Measurements from ENCODE around the gene POLG. TPM values are rescaled to one million over a fixed set of nuclear protein-coding genes. Genes with fewer than 3 reads are reported as not detected.

The POLG gene
- total RNA-seq, 1 donor from 2014 or later, result 131 TPM

- Mint-ChIP-seq H3K36me3 (ENCODE audit: low read depth) (no peaks in the 10 kb centered on the region), H3K9me3 (no peaks in the 10 kb centered on the region), H3K27me3 (ENCODE audit: low read depth) (peaks cover 83% of the 10 kb centered on the region), H3K4me1 (ENCODE audit: low read depth) (no peaks in the 10 kb centered on the region), H3K4me3 (ENCODE audit: low read depth) (no peak overlapping the region), H3K27ac (no peak overlapping the region)
- no peak for DNase-seq (ENCODE audit: low spot score)
- intact Hi-C loops (cut with micrococcal nuclease), result no loop called here
Observed at GRCh38 chr15:89375093-89376005, 40.7 kb upstream of the POLG start.

GRCh38 chr15:89374086-89374981 lies 39.7 kb upstream of the POLG start:
- Mint-ChIP-seq H3K4me3 (ENCODE audit: low read depth) (no peak overlapping the region), H3K36me3 (ENCODE audit: low read depth) (no peaks in the 10 kb centered on the region), H3K27ac (no peak overlapping the region), H3K9me3 (no peaks in the 10 kb centered on the region), H3K4me1 (ENCODE audit: low read depth) (no peaks in the 10 kb centered on the region), H3K27me3 (ENCODE audit: low read depth) (peaks cover 83% of the 10 kb centered on the region)
- intact Hi-C loops (cut with micrococcal nuclease), result no loop called here
- no peak for DNase-seq (ENCODE audit: low spot score)

DNA sequence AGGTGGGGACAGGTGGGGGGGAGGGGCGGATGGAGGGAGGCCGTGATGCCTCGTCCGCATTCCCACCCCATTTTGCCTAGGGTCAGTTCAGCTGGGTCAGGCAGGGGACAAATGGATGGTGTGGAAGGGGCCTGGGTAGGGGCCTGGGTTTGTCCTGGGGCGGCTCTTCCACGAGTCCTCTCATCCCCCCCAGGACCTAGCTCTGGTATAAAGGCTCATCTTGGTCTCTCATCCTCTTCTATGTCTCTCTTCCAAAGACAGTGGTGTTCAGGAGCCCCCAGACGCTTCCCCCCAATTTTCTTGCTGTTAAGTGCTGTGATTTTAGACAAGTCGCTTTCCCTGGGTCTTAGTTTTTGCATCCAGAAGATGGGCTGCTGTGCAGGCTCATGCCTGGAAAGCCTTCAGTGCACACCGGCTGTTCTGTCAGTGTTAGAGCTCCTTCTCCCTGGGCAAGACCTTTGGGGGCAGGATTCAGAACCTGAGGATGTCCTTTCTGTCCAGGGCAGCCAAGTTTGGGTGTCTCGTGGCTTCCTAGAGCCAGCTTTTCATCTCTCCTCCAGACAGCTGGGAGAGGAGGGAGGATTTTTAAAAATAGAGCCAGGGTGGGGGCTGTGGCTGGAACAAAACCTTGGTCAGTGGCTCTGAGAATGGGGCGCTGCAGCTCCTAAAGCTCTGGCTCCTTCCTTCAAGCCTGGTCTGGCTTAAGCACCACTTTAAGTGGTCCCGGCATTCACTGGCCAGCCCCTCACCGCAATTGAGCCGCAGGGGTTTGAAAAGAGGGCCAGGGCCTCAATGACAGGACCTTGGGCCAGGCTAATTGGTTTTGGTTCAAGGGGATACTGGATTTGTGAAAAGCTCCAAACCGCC lies 37.7 kb upstream of the POLG start:
- H3K27ac Mint-ChIP-seq, result no peak overlapping the region

GRCh38 chr15:89371228-89372044 lies 36.8 kb upstream of the POLG start:
- no peaks in the 10 kb centered on the region for H3K36me3 Mint-ChIP-seq (ENCODE audit: low read depth)
- H3K27me3 Mint-ChIP-seq (ENCODE audit: low read depth), result peaks cover 80% of the 10 kb centered on the region
- no peak overlapping the region for H3K4me3 Mint-ChIP-seq (ENCODE audit: low read depth)
- H3K9me3 Mint-ChIP-seq, result no peaks in the 10 kb centered on the region
- no peak for DNase-seq (ENCODE audit: low spot score)
- no peak overlapping the region for H3K27ac Mint-ChIP-seq
- intact Hi-C loops (cut with micrococcal nuclease), result no loop called here
- peaks cover 3% of the 10 kb centered on the region for H3K4me1 Mint-ChIP-seq (ENCODE audit: low read depth)

More for the DNA sequence above, 37.7 kb upstream of the POLG start:
- H3K9me3 Mint-ChIP-seq, result no peaks in the 10 kb centered on the region
- H3K4me1 Mint-ChIP-seq (ENCODE audit: low read depth), result peaks cover under 1% of the 10 kb centered on the region
- DNase-seq (ENCODE audit: low spot score), result no peak
- intact Hi-C loops (cut with micrococcal nuclease), result no loop called here
- H3K4me3 Mint-ChIP-seq (ENCODE audit: low read depth), result no peak overlapping the region
- peaks cover 80% of the 10 kb centered on the region for H3K27me3 Mint-ChIP-seq (ENCODE audit: low read depth)
- no peaks in the 10 kb centered on the region for H3K36me3 Mint-ChIP-seq (ENCODE audit: low read depth)

- intact Hi-C loops (cut with micrococcal nuclease), result loop anchor here (1.0 kb wide), 1 partner anchor 37 kb away; no protein-coding TSS in a partner anchor
- H3K36me3 Mint-ChIP-seq (ENCODE audit: low read depth), result no peaks in the 10 kb centered on the region
- peaks cover 3% of the 10 kb centered on the region for H3K4me1 Mint-ChIP-seq (ENCODE audit: low read depth)
- no peak for DNase-seq (ENCODE audit: low spot score)
- no peak overlapping the region for H3K4me3 Mint-ChIP-seq (ENCODE audit: low read depth)
- no peak overlapping the region for H3K27ac Mint-ChIP-seq
- H3K9me3 Mint-ChIP-seq, result no peaks in the 10 kb centered on the region
- H3K27me3 Mint-ChIP-seq (ENCODE audit: low read depth), result peaks cover 82% of the 10 kb centered on the region
Observed at GRCh38 chr15:89370978-89371227, 36.3 kb upstream of the POLG start.

DNA sequence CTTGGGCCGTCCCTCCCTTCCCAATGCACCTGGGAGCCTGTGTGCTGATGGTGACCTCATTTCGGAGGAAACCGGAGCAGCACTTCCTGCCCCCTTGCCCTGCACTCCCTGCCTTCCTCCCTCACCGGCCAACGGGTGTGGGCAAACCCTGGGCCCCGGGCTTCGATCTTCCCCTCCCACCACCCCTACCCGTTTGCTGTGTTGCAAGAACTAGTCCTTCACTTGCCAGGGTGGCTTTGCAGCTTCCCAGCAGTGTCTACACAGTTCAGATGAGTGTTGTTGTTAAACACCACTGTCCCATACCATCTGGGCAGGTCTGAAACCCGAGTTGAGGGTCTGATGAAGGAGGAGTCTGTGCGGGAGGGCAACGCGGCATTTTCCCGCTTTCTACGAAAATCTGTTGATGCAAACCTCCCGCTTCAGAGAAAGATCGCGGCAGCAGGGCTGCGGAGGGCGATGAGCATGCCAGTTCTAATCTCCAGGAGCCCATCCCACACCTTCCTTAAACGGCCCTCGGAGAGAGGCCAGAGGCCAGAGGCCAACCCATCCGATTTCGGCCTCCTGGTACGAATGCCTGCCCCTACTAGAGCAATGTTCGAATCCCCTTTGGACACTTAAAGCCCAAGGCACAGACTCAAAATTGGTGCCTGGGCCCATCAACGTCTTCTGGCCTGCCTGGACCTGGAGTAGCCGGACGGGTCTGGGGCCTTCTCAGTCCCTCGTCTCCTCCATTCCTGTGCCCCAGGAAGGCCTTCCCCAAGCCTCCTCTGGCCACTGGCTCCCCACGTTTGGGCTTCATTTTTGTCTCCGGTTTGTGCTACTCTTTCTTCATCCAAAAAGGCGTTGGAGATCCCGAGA lies 35.7 kb upstream of the POLG start:
- no peak overlapping the region for H3K4me3 Mint-ChIP-seq (ENCODE audit: low read depth)
- peaks cover 82% of the 10 kb centered on the region for H3K27me3 Mint-ChIP-seq (ENCODE audit: low read depth)
- H3K4me1 Mint-ChIP-seq (ENCODE audit: low read depth), result peaks cover 3% of the 10 kb centered on the region
- DNase-seq (ENCODE audit: low spot score), result no peak
- H3K9me3 Mint-ChIP-seq, result no peaks in the 10 kb centered on the region
- no peaks in the 10 kb centered on the region for H3K36me3 Mint-ChIP-seq (ENCODE audit: low read depth)
- intact Hi-C loops (cut with micrococcal nuclease), result loop anchor here (1.0 kb wide), 1 partner anchor 38 kb away; no protein-coding TSS in a partner anchor
- no peak overlapping the region for H3K27ac Mint-ChIP-seq

DNA sequence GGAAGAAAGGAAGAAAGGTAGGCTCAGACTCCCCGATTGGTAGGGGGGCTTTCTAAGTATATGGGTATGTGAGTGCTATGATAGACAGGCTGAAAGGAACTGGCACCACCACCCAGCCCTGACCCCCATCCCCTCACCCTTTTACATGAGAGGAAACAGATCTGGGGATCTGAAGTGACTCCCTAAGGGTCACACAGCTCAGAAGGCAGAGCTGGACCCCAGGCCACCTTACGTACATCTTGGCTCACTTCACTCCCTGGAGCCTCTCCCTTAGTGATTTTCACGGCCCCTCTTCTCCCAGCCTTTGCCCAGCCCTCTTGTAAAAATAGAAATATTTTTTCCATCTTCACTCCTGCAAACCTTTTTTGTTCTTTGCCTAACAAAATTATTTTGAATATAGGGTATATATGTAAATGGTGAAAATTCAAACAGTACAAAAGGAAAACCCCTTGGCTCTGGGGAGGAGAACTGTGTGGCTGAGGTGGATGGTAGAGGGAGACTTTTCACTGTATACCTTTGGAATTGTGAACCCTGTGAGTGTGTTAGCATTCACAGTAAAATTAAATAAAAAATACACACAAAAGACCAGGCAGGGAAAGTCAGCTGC lies 34.8 kb upstream of the POLG start:
- H3K27me3 Mint-ChIP-seq (ENCODE audit: low read depth), result peaks cover 82% of the 10 kb centered on the region
- no peak for DNase-seq (ENCODE audit: low spot score)
- H3K9me3 Mint-ChIP-seq, result no peaks in the 10 kb centered on the region
- H3K4me3 Mint-ChIP-seq (ENCODE audit: low read depth), result no peak overlapping the region
- H3K4me1 Mint-ChIP-seq (ENCODE audit: low read depth), result peaks cover 3% of the 10 kb centered on the region
- intact Hi-C loops (cut with micrococcal nuclease), result no loop called here
- no peak overlapping the region for H3K27ac Mint-ChIP-seq
- no peaks in the 10 kb centered on the region for H3K36me3 Mint-ChIP-seq (ENCODE audit: low read depth)

DNA sequence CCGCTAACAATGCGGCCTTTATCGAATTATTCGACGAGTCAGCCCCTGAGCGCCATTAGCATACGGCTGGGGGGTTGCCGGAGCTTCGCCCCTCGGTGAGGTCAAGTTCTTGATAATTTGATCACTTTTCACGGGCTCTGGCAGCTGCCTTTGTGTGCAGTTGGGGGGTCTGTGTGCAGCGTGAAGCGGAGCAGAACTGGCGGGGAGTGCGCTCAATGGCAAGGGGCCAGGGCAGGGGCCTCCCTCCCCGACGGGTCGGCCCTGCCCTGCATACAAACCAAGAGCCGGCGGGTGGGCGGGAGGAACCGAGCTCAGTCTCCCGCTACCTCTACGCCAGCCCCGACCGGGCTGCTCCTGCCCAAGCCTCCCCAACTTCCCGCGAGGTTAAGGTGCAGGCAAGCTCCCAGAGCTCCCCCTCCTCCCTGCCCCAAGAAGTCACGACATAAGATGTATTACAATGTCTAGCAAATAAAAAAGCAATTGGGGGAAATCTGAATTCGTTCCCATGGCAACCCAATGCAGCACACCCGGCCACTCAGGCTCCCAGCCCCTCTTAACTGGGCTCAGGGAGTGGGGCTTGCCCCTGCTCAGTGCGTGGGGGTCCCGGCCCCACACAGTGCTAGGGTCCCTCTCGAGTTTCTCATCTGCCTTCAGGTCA lies 34.1 kb upstream of the POLG start:
- intact Hi-C loops (cut with micrococcal nuclease), result no loop called here

DNA sequence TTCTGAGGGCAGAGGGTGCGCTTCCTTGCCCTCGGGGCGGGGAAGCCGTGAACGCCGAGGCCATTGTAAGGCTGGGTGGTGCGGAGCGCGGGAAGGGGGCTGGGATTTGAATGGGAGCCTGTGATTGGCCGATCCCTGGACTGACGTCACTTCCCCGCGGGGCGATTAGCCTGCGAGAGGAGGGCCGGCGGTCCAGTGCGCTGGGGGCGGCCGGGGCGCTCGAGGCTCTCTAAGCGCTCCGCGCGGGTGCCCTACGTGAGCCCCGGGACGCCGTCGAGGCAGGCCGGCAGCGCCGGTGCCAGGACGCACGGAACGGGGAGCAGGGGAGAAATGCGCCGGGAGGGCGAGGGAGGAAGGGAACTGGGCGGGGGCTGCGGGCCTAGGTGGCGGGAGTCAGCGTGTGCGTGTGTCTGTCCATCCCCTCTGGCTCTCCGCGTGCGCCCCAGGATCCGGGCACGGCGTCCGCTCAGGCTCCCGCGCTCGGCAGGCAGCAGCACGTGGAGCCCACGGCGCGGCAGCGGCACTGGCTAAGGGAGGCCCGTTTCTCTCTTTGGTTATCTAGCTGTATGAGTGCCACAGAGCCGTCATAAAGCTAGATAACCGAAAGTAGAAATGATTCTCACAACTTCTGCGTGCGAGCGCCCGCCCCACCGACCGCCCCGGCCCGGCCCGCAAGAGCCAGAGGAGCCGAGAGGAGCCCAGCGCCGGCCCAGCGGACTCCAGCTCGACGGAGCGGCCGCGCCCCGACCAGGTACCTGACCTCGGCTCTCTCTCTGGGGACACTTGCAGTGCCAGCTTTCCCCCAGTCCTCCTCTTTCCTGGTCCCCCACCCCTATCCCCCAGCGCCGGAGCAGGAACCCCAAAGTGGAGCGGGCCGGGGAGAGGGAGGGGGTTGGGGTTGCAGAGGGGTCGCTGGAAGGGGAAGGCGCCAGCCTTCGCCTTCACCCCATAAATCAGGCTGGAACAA lies 33.1 kb upstream of the POLG start:
- H3K27me3 Mint-ChIP-seq (ENCODE audit: low read depth), result peaks cover 83% of the 10 kb centered on the region
- intact Hi-C loops (cut with micrococcal nuclease), result no loop called here
- no peaks in the 10 kb centered on the region for H3K36me3 Mint-ChIP-seq (ENCODE audit: low read depth)
- DNase-seq (ENCODE audit: low spot score), result no peak
- no peak overlapping the region for H3K4me3 Mint-ChIP-seq (ENCODE audit: low read depth)
- H3K9me3 Mint-ChIP-seq, result no peaks in the 10 kb centered on the region
- no peak overlapping the region for H3K27ac Mint-ChIP-seq
- peaks cover 3% of the 10 kb centered on the region for H3K4me1 Mint-ChIP-seq (ENCODE audit: low read depth)

More for the DNA sequence above, 34.1 kb upstream of the POLG start:
- Mint-ChIP-seq H3K27me3 (ENCODE audit: low read depth) (peaks cover 81% of the 10 kb centered on the region), H3K9me3 (no peaks in the 10 kb centered on the region), H3K4me3 (ENCODE audit: low read depth) (no peak overlapping the region), H3K4me1 (ENCODE audit: low read depth) (peaks cover 3% of the 10 kb centered on the region), H3K36me3 (ENCODE audit: low read depth) (no peaks in the 10 kb centered on the region), H3K27ac (no peak overlapping the region)
- DNase-seq (ENCODE audit: low spot score), result no peak

Measured in activated T-helper 2 cell treated with anti-CD3 and anti-CD28 coated beads, Interferon-gamma antibody, Interleukin-2, Interleukin-4, amounts not matched to agents 10 μg/mL and 5 μg/mL and 100 μg/mL, durations not matched to agents 14 hours and 24 hours and 36 hours (primary cell).